IPS-NIHi7 (cell line): ENCODE measurements around the gene VPS72.
"Not testable (repeated sequence)": the region's sequence is repeated elsewhere in the genome, so short reads cannot be mapped to it uniquely, and the experiment has no call there.

ENCODE experiments used
- DNase-seq: peaks from one replicate; pipeline ENCODE4 v3.0.0; 2012; ENCODE audit warnings: mixed read lengths; ENCODE audit errors: extremely low spot score

Gene VPS72

GRCh38 chr1:151189637-151190445 is at the start of gene VPS72:
Gene VPS72, minus strand, starts transcription at chr1:151190197. Its CDS starts 76 bp downstream, at chr1:151190121.
- DNase-seq: peak; percentile 95

GRCh38 chr1:151238467-151238739 is 48.4 kb upstream of the VPS72 start:
- DNase-seq: no peak

- DNase-seq: no peak
These were observed 47.9 kb upstream of the VPS72 start for GRCh38 chr1:151237678-151238466.

- DNase-seq: no peak
These were observed 45.2 kb upstream of the VPS72 start for GRCh38 chr1:151235235-151235634.

- no peak for DNase-seq
These were observed 32.1 kb upstream of the VPS72 start for GRCh38 chr1:151222130-151222529.

GRCh38 chr1:151221616-151222015 is 31.6 kb upstream of the VPS72 start:
- DNase-seq: no peak

GRCh38 chr1:151213560-151213959 is 23.6 kb upstream of the VPS72 start:
- DNase-seq: no peak

GRCh38 chr1:151211972-151212705 is 22.1 kb upstream of the VPS72 start:
- DNase-seq: no peak

- DNase-seq: no peak
These were observed 20.8 kb upstream of the VPS72 start for GRCh38 chr1:151210830-151211229.

GRCh38 chr1:151205381-151205965 is 15.5 kb upstream of the VPS72 start:
- DNase-seq: not testable (repeated sequence)

- DNase-seq: no peak
These were observed 10.0 kb upstream of the VPS72 start for GRCh38 chr1:151199873-151200581.

- peak; percentile 99 for DNase-seq
These were observed 8.5 kb upstream of the VPS72 start, which contains the start of gene PIP5K1A for GRCh38 chr1:151198254-151199127. Gene PIP5K1A, plus strand, starts transcription at chr1:151198552. Its CDS starts 445 bp downstream, at chr1:151198997.

GRCh38 chr1:151197863-151198253 is 7.9 kb upstream of the VPS72 start:
- no peak for DNase-seq

- peak; percentile 32 for DNase-seq
These were observed 6.3 kb upstream of the VPS72 start for GRCh38 chr1:151196292-151196800.

- not testable (repeated sequence) for DNase-seq
These were observed 5.0 kb upstream of the VPS72 start for GRCh38 chr1:151194894-151195594.

- no peak for DNase-seq
These were observed 3.9 kb upstream of the VPS72 start for GRCh38 chr1:151193856-151194255.

GRCh38 chr1:151193304-151193703 is 3.3 kb upstream of the VPS72 start:
- DNase-seq: no peak

- no peak for DNase-seq
These were observed 2.0 kb upstream of the VPS72 start for GRCh38 chr1:151192047-151192446.

GRCh38 chr1:151188667-151189066 is 1.3 kb downstream of the VPS72 start:
- DNase-seq: not testable (repeated sequence)
